HEK293 (cell line): ENCODE measurements around the gene PDZRN3.

Experiments
- HOXA7 ChIP-seq: sonication (generic); formaldehyde crosslinking; IDR thresholded peaks from 2 replicates; pipeline ENCODE4 v1.8.1; 2022; ENCODE audit warnings: missing genetic modification reagents, borderline replicate concordance
- IKZF3 ChIP-seq: fragments of 450-650 bp; IDR thresholded peaks from 2 replicates; pipeline ENCODE4 v1.5.0; 2018; ENCODE audit warnings: missing biosample characterization, mild to moderate bottlenecking, missing genetic modification characterization, moderate library complexity
- SP7 ChIP-seq: fragments of 450-650 bp; formaldehyde crosslinking; IDR thresholded peaks from 2 replicates; pipeline ENCODE4 v1.5.1; 2016; ENCODE audit warnings: missing biosample characterization, missing genetic modification characterization
- TCF7L2 ChIP-seq: IDR thresholded peaks from 2 replicates; pipeline ENCODE4 v1.6.1; 2011; ENCODE audit warnings: low read depth, mild to moderate bottlenecking, inconsistent platforms, low read length, moderate library complexity, borderline replicate concordance
- ZNF155 ChIP-seq: fragments of 450-650 bp; formaldehyde crosslinking; IDR thresholded peaks from 2 replicates; pipeline ENCODE4 v1.5.1; 2016; ENCODE audit warnings: missing biosample characterization, missing genetic modification characterization
- ZNF670 ChIP-seq: fragments of 450-650 bp; formaldehyde crosslinking; IDR thresholded peaks from 2 replicates; pipeline ENCODE4 v1.5.1; 2016; ENCODE audit warnings: missing biosample characterization, missing genetic modification characterization, low read depth
- ZNF747 ChIP-seq: fragments of 450-650 bp; formaldehyde crosslinking; IDR thresholded peaks from 2 replicates; pipeline ENCODE4 v1.5.1; 2016; ENCODE audit warnings: missing biosample characterization, missing genetic modification characterization
- TF ChIP-seq, protein P1 (sequence below): fragments of 450-650 bp; formaldehyde crosslinking; IDR thresholded peaks from 2 replicates; pipeline ENCODE4 v1.5.1; 2016; ENCODE audit warnings: missing biosample characterization, missing genetic modification characterization
- TF ChIP-seq, protein P2 (sequence below): IDR thresholded peaks from 2 replicates; pipeline ENCODE4 v1.6.1; 2011; ENCODE audit warnings: mild to moderate bottlenecking, low read depth, low read length, borderline replicate concordance
- TF ChIP-seq, protein P3 (sequence below): fragments of 450-650 bp; formaldehyde crosslinking; IDR thresholded peaks from 2 replicates; pipeline ENCODE4 v1.5.1; 2016; ENCODE audit warnings: missing biosample characterization, missing genetic modification characterization

DNA sequence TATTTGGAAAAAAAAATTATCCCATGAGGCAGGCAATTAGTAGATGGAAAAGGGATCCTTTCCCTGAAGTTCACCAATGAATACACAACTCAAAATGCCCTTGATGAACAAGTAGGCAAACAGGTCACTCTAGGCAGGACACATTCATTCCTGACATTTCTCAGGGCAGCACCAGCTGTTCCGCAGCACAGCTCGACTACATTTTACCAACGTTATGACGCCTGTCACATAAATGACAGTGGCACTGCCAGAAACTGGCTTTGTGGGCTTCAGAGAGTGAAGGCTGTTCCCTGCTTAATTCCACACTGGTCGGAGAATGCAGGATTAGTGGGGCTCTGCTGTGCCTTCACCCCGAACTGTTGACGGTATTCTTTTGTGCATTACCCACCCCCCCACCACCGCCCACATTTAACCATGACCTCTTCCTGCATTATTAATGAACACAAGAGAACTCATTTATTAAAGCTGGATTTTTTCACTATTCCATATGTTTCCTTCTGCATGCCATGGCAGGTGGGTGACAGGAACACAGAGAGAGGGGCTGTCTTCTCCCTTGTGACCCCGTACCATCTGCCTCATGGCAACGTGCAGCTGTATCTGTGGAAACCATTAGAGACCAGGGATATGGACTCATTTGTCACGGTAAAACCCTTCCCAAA, 197.6 kb downstream of the PDZRN3 start:
- TF ChIP-seq, protein P1, sequence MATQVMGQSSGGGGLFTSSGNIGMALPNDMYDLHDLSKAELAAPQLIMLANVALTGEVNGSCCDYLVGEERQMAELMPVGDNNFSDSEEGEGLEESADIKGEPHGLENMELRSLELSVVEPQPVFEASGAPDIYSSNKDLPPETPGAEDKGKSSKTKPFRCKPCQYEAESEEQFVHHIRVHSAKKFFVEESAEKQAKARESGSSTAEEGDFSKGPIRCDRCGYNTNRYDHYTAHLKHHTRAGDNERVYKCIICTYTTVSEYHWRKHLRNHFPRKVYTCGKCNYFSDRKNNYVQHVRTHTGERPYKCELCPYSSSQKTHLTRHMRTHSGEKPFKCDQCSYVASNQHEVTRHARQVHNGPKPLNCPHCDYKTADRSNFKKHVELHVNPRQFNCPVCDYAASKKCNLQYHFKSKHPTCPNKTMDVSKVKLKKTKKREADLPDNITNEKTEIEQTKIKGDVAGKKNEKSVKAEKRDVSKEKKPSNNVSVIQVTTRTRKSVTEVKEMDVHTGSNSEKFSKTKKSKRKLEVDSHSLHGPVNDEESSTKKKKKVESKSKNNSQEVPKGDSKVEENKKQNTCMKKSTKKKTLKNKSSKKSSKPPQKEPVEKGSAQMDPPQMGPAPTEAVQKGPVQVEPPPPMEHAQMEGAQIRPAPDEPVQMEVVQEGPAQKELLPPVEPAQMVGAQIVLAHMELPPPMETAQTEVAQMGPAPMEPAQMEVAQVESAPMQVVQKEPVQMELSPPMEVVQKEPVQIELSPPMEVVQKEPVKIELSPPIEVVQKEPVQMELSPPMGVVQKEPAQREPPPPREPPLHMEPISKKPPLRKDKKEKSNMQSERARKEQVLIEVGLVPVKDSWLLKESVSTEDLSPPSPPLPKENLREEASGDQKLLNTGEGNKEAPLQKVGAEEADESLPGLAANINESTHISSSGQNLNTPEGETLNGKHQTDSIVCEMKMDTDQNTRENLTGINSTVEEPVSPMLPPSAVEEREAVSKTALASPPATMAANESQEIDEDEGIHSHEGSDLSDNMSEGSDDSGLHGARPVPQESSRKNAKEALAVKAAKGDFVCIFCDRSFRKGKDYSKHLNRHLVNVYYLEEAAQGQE (tag by site-specific recombination), result no peak
- TF ChIP-seq, protein P2, sequence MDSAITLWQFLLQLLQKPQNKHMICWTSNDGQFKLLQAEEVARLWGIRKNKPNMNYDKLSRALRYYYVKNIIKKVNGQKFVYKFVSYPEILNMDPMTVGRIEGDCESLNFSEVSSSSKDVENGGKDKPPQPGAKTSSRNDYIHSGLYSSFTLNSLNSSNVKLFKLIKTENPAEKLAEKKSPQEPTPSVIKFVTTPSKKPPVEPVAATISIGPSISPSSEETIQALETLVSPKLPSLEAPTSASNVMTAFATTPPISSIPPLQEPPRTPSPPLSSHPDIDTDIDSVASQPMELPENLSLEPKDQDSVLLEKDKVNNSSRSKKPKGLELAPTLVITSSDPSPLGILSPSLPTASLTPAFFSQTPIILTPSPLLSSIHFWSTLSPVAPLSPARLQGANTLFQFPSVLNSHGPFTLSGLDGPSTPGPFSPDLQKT, result no peak
- TF ChIP-seq ZNF670 (no peak), IKZF3 (tag by site-specific recombination) (no peak), TCF7L2 (no peak), SP7 (tag by site-specific recombination) (no peak), ZNF747 (tag by site-specific recombination) (no peak), HOXA7 (CRISPR knock-in tag) (no peak), ZNF155 (tag by site-specific recombination) (no peak)
- TF ChIP-seq, protein P3, sequence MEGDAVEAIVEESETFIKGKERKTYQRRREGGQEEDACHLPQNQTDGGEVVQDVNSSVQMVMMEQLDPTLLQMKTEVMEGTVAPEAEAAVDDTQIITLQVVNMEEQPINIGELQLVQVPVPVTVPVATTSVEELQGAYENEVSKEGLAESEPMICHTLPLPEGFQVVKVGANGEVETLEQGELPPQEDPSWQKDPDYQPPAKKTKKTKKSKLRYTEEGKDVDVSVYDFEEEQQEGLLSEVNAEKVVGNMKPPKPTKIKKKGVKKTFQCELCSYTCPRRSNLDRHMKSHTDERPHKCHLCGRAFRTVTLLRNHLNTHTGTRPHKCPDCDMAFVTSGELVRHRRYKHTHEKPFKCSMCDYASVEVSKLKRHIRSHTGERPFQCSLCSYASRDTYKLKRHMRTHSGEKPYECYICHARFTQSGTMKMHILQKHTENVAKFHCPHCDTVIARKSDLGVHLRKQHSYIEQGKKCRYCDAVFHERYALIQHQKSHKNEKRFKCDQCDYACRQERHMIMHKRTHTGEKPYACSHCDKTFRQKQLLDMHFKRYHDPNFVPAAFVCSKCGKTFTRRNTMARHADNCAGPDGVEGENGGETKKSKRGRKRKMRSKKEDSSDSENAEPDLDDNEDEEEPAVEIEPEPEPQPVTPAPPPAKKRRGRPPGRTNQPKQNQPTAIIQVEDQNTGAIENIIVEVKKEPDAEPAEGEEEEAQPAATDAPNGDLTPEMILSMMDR, result no peak
